Activated CD8-positive, alpha-beta memory T cell treated with anti-CD3 and anti-CD28 coated beads for 1 hour (primary cell): ENCODE data around the gene CALML6.

ENCODE experiments used
- DNase-seq, 2 donors: peaks; one replicate each; pipeline ENCODE4 v3.0.0-alpha.2; 2020; ENCODE audit warnings: low read depth in 1 of 2; ENCODE audit errors: extremely low read depth in 1 of 2

CALML6 gene

GRCh38 chr1:1941868-1942752 is 27.1 kb downstream of the CALML6 start:
- DNase-seq: no peak

GRCh38 chr1:1942753-1943656 is 27.9 kb downstream of the CALML6 start:
- DNase-seq: no peak

DNA sequence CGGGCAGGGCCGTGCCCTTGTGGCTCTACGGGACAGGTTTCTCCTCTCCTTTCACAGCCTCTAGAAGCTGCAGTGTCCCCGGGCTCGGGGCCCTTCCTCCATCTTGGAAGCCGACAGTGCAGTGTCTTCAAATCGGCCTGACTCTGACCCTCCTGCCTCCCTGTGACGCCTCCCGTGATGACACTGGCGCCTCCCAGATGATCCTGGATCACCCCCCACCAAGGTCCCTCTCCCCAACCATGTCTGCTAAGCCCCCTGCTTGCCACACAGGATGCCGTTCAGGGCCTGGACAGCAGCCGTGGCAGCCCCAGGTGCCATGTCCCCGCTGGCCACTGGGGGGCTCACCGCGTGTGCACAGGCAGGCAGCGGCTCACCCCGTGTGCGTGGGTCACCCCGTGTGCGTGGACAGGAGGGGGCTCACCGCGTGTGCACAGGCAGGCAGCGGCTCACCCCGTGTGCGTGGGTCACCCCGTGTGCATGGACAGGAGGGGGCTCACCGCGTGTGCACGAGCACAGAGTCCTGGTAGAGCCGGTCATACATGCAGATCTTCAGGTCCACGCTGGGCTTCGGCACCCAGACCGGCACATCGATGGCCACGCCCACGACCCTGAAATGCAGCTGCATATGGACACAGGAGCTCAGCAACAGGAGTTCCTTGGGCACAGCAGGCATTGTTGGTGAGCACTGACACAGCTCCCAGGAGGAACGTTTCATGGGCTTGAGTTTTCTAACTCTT is 28.9 kb downstream of the CALML6 start:
- DNase-seq: peak in 1 of 2 donors; percentile 44

GRCh38 chr1:1945782-1946393 is 30.8 kb downstream of the CALML6 start:
- DNase-seq: no peak

DNA sequence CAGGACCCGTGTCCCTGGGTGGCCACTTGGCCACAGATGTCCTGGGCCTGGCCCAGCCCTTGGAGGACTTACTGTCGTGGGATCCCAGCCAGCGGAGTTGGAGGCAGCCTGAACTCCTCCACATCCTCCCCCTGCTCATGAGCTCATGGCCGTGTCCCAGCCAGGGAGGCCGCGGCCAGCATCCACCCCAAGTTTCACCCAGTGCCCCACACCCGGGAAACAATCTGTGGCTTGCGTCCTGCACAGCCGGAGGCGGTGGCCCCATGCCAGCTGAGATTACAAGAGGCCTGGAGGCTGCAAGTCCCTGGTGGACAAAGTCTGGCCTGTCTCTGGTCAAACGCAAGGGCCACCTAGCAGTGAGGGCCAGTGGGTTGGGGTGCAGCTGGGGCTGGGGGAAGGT is 31.5 kb downstream of the CALML6 start:
- DNase-seq: no peak

DNA sequence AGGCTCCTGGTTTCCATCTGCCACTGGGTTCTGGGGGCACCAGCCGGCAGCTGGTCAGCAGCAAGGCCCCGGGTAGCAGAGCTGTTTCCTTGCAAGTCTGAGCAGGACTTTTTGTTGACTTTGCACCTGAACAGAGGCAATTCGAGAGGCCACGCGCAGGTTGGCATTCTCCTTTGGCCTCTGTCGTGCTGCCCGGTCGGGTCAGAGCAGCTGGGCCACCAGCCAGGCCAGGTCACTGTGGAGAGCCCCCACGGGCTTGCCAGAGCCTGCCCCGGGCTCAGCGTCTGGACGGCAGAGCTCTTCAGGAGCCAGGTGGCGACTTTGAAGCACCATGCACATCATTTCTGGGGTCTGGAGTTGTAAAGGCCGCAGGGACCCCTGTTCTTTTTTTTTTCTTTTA is 32.4 kb downstream of the CALML6 start:
- DNase-seq: no peak

GRCh38 chr1:1948783-1949182 is 33.7 kb downstream of the CALML6 start:
- DNase-seq: no peak

DNA sequence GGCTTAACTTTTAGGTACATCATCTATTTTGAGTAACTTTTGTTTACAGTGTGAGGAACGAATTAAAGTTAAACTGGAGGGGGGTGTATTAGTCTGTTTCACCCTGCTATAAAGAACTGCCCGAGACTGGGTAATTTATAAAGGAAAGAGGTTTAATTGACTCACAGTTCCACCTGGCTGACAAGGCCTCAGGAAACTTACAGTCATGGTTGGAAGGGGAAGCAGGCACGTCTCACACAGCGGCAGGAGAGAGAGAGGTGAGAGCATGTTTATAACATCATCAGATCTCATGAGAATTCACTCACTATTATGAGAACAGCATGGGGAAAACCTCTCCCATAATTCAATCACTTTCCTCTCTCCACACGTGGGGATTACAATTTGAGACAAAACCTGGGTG is 35.9 kb downstream of the CALML6 start:
- no peak for DNase-seq

DNA sequence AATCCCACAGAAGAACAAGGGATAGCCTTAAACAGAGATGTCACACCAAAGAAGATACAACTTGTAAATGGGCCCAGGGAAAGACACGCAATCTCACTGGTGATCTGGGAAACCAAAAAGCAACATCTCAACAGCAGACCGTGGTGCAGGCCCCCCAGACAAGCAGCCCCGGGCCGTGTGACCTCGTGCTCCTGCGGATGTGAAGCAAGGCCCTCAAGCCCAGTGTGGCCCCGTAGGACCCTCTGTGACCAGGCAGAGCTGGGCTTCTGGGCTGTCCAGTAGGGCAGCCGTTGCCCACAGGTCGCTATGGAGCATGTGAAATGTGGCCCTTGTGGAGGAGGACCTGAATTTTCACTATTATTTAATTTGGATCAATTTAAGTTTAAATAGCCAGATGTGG is 39.0 kb downstream of the CALML6 start:
- no peak for DNase-seq

DNA sequence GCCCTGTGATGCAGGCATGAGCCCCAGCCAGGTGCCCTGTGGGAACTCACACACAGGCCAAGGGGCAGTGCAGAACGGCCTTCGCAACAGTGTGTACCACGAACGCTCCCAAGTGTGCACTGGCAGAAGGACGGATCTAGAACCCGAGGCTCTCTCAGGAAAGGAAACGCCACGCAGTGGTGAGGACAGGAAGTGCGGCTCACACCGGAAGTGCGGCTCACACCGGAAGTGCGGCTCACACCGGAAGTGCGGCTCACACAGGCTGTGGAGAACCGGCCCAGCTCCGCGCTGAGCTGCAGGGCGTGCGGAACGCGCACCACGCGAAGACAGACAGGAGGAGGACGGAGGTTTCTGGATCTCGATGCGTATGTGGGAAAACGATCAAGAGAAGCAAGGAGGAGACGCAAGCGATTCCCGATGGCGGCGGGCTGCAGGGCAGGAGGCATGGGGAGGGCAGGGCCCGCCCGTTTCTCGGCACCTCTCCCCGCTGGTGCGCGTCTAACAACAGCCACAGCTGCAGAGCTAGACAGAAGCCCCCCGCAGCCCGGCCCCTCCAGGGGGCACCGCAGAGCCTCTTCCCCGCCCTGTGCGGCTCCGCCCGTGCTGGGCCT is 39.9 kb downstream of the CALML6 start:
- no peak for DNase-seq

DNA sequence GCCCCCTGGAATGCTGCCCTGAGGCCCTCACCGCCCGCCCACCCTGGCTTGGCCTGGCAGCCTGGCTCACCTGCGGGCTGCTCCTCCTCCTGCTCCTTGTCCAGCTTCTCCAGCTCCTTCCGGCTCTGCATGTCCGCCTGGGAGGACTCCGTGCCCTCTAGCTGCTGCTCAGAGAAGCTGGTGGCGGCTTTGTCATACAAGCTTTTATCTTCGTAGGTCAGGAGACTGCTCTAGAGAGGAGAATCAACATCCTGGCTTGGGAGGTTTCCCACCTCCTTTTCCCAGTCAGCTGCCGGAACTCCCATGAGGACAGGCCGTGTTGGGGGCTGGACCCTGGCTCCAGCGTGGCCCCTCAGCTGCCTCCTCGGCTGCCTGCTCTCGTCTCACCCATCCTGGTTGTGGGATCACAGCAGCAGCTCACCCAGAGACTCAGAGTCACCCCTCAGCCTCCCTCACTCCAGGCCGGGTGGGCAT is 40.6 kb downstream of the CALML6 start:
- no peak for DNase-seq

- no peak for DNase-seq
These were observed 41.0 kb downstream of the CALML6 start for GRCh38 chr1:1956101-1956500.

GRCh38 chr1:1956586-1957532 is 41.8 kb downstream of the CALML6 start:
- DNase-seq: no peak

GRCh38 chr1:1957533-1957961 is 42.5 kb downstream of the CALML6 start:
- no peak for DNase-seq

GRCh38 chr1:1958071-1958541 is 43.0 kb downstream of the CALML6 start:
- DNase-seq: no peak

- no peak for DNase-seq
These were observed 44.4 kb downstream of the CALML6 start for GRCh38 chr1:1959459-1959839.

DNA sequence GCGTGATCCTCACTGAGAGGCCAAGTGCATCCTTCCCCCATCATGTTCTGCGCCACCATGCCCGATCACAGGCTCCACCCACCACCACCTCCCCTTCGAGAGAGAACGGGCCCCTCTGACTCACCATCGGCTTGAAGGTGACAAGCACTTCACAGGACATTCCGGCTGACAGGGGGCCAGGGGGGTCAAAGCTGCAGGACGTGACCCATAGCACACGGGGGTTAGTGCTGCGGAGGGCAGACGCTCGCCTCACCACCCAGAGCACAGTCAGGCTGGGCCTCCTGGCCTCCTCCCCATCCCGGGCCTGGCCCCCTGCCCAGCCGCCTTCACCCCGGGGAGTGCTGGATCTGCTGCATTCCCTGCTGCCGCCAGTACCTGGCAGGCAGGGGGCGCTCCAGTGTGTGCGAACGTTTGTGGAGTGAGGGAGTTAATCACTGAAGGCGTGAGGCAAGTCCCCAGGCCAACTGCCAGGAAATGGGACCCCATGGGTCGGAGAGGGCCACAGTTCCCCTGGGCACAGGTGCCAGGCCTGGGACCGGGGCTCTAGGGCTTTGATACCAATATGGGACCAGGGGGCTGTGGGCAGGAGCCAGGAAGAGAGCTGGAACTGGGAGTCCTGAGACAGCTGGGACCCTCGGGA is 44.9 kb downstream of the CALML6 start:
- DNase-seq: peak; percentile 19 to 40

DNA sequence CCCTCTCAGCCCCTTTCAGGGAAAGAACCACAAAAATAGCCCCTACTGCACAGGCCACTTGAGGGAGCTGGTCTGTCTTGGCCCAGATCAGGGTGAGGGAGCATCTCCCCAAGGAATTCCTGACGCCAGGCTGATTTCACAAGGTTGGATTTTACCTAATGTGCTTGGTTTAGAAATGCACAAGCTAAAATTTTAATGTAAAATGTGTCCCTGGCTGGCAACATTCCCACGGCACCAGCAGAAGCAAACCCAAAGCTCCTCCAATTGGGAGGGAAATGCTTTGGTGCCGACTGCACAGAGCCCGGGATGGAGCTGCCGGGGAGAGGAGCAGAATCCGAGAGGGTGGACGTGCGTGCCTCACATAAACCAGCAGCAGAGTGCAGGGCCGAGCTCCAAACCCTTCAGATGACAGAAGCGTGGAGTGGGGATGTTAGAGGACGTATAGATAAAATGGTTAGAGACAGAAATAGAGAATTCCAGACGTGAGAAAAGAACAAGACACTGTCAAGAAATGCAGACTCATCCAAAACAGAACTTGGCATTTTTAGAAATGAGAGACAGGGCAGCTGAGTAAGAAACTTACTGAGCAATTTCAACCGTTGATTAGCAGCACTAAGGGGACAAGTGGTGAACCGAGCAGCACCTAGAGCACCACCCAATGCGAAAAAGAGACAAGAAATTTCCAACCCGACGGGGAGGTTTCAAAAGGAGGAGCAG is 45.6 kb downstream of the CALML6 start:
- DNase-seq: no peak
